Dedifferentiated amniotic fluid mesenchymal stem cell (primary cell): ENCODE data around the gene DIAPH3.
"Not testable (repeated sequence)": the region's sequence is repeated elsewhere in the genome, so short reads cannot be mapped to it uniquely, and the experiment has no call there.

Experiments
- DNase-seq: peaks from one replicate; pipeline ENCODE4 v3.0.0-alpha.2; 2016; ENCODE audit errors: extremely low spot score

The DIAPH3 gene

GRCh38 chr13:60163478-60164233, at the start of gene DIAPH3:
Gene DIAPH3, minus strand, starts transcription at chr13:60163928. Its CDS starts 162 bp downstream, at chr13:60163766.
- peak; percentile 94 for DNase-seq

GRCh38 chr13:60213236-60213744, 49.6 kb upstream of the DIAPH3 start:
- no peak for DNase-seq

GRCh38 chr13:60211548-60211947, 47.8 kb upstream of the DIAPH3 start:
- DNase-seq: no peak

- no peak for DNase-seq
Observed at GRCh38 chr13:60210510-60211330, 47.0 kb upstream of the DIAPH3 start.

- DNase-seq: not testable (repeated sequence)
Observed at GRCh38 chr13:60205499-60205898, 41.8 kb upstream of the DIAPH3 start.

GRCh38 chr13:60201286-60201685, 37.6 kb upstream of the DIAPH3 start:
- no peak for DNase-seq

GRCh38 chr13:60195893-60196292, 32.2 kb upstream of the DIAPH3 start:
- not testable (repeated sequence) for DNase-seq

GRCh38 chr13:60182907-60183306, 19.2 kb upstream of the DIAPH3 start:
- no peak for DNase-seq

- DNase-seq: no peak
Observed at GRCh38 chr13:60178327-60178726, 14.6 kb upstream of the DIAPH3 start.

- DNase-seq: no peak
Observed at GRCh38 chr13:60175571-60175970, 11.8 kb upstream of the DIAPH3 start.

- DNase-seq: no peak
Observed at GRCh38 chr13:60174113-60174512, 10.4 kb upstream of the DIAPH3 start.

GRCh38 chr13:60172111-60172510, 8.4 kb upstream of the DIAPH3 start:
- no peak for DNase-seq

GRCh38 chr13:60170414-60170813, 6.7 kb upstream of the DIAPH3 start:
- no peak for DNase-seq

- no peak for DNase-seq
Observed at GRCh38 chr13:60169239-60170031, 5.7 kb upstream of the DIAPH3 start.

- no peak for DNase-seq
Observed at GRCh38 chr13:60167121-60167520, 3.4 kb upstream of the DIAPH3 start.

GRCh38 chr13:60165391-60166099, 1.8 kb upstream of the DIAPH3 start:
- DNase-seq: no peak

- no peak for DNase-seq
Observed at GRCh38 chr13:60164234-60164889, 634 bp upstream of the DIAPH3 start.

GRCh38 chr13:60162096-60162495, 1.6 kb downstream of the DIAPH3 start:
- DNase-seq: no peak

GRCh38 chr13:60158321-60158801, 5.4 kb downstream of the DIAPH3 start:
- DNase-seq: no peak

- no peak for DNase-seq
Observed at GRCh38 chr13:60155978-60156377, 7.8 kb downstream of the DIAPH3 start.

- no peak for DNase-seq
Observed at GRCh38 chr13:60152904-60153303, 10.8 kb downstream of the DIAPH3 start.
